DMS114 treated with DMSO at 0.1 percent for 48 hours (cell line): ENCODE measurements around the gene ATXN10.
"Not testable (repeated sequence)": the region's sequence is repeated elsewhere in the genome, so short reads cannot be mapped to it uniquely, and the experiment has no call there.

Experiments used
- DNase-seq: peaks from one replicate; lab custom pipeline; 2025; ENCODE audit not compliant: unreplicated experiment; lab: John Stamatoyannopoulos, UW

The ATXN10 gene

DNA sequence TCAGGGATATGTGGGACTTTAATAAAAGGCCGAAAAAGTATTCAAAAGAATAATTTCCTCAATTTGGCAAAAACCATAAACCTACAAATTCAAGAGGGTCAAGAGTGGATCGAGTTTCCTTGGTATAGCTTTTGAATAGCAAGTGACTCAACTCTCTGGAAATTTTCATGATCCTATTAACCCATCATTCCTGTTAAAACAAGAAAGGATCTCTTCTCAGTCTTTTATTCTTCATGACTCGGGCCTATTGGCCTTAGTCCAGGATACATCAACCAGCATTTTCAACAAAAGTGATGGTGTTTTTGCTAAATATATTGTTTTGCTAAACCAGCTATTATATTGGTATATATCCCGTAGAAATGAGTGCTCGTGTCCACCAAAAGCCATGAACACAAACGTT, 110.3 kb downstream of the ATXN10 start:
- DNase-seq, result no peak

DNA sequence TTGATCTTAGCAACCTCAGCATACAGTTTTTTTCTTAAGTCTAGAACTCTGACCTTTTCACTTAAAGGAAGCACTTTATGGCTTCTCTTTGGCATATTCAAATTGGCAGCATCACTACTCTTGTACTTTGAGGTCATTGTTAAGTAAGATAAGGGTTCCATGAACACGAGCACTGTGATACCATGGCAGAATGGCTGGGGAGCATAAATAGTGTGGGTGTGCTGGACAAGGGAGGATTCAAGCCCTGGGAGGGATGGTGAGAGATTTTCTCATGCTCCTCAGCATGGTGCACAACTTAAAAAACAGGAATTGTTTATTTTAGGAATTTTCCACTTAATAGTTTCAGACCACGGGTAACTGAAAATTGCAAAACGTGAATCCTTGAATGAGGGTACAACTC, 111.4 kb downstream of the ATXN10 start:
- no peak for DNase-seq

DNA sequence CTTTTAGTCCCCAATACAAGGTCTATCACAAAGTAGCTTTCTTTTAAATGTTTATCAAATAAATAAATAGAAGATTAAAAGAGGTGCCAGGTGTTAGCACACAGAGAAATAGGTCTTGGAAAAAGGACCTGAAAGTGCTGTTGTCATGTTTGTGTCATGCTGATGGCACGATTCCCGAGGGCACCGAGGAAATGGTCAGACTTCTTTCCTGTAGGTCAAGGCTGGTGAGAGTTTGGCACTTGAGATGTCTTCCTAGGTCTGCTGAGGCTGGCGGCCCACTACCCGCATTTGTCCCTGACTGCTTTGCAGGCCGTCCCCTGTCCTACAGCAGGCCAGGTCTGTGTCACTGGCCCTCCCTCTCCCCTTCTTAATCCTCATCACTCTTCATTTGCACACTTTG, 112.1 kb downstream of the ATXN10 start:
- no peak for DNase-seq

DNA sequence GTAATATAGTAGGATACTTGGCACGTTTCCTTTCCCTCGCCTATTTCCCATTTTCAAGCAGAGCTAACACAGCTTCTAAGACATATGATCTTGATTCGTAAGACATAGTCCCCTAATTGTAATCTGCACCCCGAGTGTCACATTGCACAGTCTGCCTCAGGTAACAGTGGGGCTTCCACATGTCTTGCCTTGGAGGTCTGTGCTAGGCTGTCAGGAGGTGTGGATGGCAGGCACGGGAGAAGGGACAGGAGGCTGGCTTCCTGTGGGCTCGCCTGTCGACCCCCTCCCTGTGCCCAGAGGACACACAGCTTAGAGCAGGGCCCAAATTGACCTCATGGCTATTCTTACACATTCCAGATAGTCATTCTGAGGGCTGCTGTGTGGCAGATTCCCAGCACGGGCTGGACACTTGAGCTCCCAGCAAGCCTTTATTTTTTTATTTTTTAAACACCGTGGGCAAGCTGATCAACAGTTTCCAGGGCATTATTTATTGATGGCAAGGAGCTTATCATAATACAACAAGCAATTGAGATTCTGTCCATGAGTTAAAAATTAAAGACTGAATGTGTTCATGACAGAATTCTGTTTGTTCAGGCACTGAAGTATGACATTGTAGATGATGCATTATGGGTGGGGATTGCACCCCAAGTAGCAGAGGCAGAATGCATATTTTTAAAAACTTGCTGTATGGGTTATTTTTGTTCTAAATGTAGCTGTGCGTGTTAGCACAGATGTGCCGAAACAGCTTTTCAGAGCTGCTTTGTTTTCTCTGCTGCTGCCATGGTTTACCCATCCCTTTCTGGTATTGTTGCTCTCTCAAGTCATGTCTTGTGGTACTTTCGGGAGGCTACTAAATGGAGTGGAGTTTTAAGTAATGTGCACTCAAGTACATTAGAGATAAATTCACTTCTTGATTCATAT, 113.0 kb downstream of the ATXN10 start:
- no peak for DNase-seq

DNA sequence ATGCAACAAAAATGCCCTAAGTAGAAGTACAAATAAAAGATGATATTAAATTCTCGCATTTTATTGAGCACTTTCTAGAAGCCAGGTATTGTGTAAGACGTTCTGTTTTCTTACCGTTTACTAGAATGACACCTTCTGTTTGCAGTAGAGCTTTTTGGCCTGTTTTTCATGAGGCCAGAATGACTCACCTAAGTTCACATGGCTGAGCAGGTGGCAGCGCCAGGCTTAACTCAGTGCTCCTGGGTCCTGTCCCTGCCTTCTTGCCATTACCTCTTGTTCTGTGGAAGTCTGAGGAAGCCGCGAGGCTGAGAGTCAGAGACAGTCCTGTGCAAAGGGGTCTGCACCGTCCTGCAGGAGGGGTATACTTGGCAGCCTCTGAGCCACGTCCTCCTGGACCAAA, 113.8 kb downstream of the ATXN10 start:
- no peak for DNase-seq

DNA sequence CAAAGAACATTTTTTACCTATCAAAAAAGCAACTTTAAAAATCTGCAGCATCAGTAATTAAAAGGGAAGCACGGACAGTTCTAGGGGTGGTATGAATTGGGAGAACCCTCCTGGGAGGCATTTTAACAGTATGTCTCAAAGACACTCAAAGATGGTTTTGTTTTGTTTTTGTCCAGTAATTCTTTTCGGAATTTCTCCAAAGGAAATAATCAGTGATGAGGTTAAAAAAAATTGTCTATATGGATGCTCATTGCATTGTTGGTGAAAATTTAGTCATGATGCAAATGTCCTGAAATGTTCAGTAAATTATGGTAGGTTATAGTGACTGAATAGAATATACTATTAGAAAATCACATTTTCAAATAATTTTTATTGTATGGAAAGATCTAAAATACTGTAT, 115.1 kb downstream of the ATXN10 start:
- no peak for DNase-seq

GRCh38 chr22:45787759-45788158, 116.1 kb downstream of the ATXN10 start:
- DNase-seq, result no peak

GRCh38 chr22:45788522-45788921, 116.9 kb downstream of the ATXN10 start:
- no peak for DNase-seq

DNA sequence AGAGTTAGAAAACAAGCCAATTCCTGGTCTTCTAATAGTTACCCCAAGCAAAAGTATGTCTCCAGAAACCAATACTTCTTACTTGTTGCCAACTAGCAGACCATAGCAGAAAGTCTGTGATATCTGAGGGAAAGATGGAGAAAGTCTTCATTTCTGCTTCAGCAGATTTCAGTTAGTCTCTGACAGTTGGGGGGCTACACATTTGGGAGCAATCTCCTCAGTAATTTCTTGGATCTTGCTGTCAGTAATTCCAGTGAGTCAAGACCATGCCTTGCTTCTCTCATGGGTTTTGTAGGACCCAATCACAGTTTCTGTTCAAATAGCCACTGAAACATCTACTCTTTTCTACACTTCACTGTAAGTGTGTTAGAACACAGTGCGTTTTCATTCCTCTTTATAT, 118.8 kb downstream of the ATXN10 start:
- no peak for DNase-seq

- DNase-seq, result no peak
Measured at GRCh38 chr22:45793161-45793560, 121.5 kb downstream of the ATXN10 start.

DNA sequence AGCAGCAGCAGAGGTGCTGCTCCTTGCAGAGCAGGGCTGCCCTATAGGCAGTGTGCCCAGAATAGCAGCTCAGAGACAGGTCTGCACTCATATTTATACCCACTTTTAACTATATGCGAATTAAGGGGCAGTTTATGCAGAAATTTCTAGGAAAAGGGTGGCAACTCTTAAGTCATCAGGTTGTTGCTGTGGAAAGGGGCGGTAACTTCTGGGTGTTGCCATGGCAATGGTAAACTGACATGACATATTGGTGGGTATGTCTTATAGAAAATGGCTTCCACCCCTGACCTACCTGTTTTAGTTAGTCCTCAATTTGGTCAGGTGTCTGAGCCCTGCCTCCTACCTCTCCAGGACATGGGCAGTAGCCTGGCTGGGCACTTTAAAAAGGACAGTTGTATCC, 122.3 kb downstream of the ATXN10 start:
- no peak for DNase-seq

DNA sequence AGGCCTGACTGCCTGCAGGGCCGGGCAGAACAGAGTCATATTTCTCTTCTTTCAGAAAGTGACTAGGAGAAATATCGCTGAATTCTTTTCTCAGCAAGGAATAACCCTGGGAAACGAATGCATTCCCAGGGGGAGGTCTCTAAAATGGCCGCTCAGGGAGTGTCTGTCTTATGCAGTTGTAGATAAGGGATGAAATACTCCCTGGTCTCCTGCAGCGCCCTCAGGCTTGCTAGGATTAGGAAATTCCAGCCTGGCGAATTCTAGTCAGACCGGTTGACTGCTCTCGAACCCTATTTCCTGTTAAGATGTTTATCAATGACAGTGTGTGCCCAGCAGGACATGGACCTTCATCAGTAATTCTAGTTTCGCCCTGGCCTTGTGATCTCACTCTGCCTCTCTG, 124.4 kb downstream of the ATXN10 start:
- DNase-seq, result not testable (repeated sequence)

GRCh38 chr22:45799291-45799690, 127.7 kb downstream of the ATXN10 start:
- no peak for DNase-seq

DNA sequence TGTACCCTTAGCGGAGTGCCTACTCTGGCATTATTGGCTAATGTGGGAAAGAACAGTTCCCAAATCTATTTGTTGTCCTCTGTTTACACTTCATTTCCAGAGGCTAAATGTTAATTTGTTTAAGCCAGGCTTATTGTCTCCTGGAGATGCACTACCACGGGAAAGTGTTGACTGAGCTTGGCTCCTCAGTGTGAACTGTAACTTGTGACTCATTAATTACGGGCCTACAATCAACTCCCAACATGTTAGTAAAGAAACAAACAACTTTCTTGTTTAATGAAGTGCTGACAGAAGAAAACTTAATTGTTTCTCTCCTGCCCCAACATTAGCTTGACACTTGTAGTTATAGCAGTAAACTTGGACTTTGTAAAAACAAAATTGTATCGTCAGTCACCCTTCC, 130.4 kb downstream of the ATXN10 start:
- DNase-seq, result no peak

GRCh38 chr22:45804319-45804985, 132.8 kb downstream of the ATXN10 start:
- no peak for DNase-seq

- DNase-seq, result no peak
Measured at GRCh38 chr22:45804986-45805325, 133.3 kb downstream of the ATXN10 start.

- DNase-seq, result no peak
Measured at GRCh38 chr22:45805413-45805812, 133.8 kb downstream of the ATXN10 start.

DNA sequence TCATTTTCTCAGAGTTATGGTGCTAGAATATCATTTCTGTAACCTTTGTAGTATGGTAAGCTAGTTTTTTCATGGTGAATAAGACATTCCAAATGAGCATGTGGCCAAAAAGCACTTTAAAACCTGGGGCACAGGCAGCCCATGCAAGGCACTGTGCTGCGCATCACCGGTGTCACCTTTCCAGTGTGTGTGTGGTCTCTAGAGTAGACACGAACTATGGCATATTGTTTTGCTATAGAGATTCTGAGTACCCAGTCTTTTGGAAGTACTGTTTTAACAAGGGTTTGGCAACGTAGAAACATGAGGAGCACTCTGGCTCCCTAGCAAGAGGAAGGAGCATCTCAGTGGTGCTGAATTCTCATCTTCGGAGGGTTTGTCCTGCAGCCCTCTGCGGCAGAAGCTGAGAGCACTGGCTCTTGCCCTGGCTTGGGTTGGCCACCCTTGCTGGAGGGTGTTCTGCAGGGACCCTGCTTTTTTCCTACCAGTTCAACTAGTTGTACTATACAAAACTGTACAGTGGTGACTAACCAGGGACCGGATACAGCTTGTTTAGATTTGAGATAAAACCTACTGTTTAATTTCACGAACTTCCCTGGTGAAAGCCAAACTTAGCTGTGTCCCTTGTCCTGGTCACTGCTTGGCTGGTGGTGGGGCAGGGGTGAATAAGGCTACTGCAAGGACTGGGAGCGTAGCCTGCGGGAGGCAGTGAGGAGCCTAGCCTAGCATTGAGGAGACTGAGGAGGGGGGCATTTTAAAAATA, 135.7 kb downstream of the ATXN10 start:
- DNase-seq, result no peak

DNA sequence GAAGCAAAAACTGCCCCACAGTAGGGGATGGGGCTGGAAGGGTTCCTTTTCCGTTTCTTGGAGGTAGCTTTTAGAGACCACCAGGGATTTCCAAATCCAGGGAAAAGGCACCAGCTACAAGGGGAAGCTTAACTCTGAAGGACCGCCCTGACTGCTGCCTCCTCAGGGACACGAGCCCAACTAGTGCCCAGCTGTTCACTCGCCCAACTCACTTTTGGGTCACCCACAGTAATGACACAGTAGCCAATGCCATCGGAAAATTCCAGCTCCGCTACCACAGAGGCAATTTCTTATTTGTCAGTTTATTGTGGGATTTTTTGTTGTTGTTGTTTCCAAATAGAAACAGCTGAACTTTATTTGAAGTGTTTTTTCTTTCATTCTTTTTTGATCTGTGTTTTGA, 141.3 kb downstream of the ATXN10 start:
- no peak for DNase-seq

- no peak for DNase-seq
Measured at GRCh38 chr22:45814198-45814597, 142.6 kb downstream of the ATXN10 start.

- no peak for DNase-seq
Measured at GRCh38 chr22:45816776-45817175, 145.1 kb downstream of the ATXN10 start.
